ENCODE data around the gene LRIG2. TPM values are rescaled to one million over a fixed set of nuclear protein-coding genes. Genes with fewer than 3 reads are reported as not detected.

LRIG2 gene
- total and polyA plus RNA-seq, 2 donors from 2014 or later = 3.6 to 17.4 TPM

DNA sequence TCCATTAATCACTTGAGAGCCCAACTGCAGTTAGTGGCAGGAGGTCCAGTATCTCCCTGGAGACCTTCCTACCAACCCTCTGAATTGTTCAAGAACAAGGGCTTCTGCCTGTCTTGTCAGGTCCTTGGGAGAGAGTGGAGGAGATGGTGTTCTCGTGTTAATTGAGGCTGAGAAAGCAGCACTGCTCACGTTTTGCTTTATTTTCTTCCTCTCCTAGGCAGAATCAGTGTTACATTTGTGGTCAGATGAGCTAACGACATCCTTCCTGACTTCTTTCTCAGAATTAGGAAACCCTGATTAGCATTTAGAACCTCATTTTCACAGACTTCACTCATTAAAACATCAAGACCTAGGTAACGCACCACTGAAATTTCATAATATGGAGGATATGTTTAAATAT is 26.4 kb upstream of the LRIG2 start:
- Histone ChIP-seq H3K9me3 (ENCODE audit: control insufficient read depth in 2 of 3, insufficient read depth in 1 of 3, low read length in 3 of 3) (no peaks in the 10 kb centered on the region), H3K9ac (ENCODE audit: low read length in 3 of 3) (no peak overlapping the region), H3K36me3 (ENCODE audit: control insufficient read depth in 2 of 3, insufficient read depth in 3 of 3, low read length in 3 of 3) (no peaks in the 10 kb centered on the region), H3K27me3 (ENCODE audit: control insufficient read depth, insufficient read depth, low read length) (no peaks in the 10 kb centered on the region), H3K27ac (ENCODE audit: low read depth in 2 of 2, low read length in 2 of 2) (no peak overlapping the region), H3K4me1 (ENCODE audit: control insufficient read depth in 2 of 3, insufficient read depth in 2 of 3, low read depth in 1 of 3, low read length in 3 of 3) (peaks cover 3 to 10% (median 6%) of the 10 kb centered on the region in 3 donors), H3K4me3 (ENCODE audit: low read length in 3 of 3) (no peak overlapping the region)
- intact Hi-C loops (cut with DNase I) = loop anchor here (10.0 kb wide), 1 partner anchor 322 kb away; no protein-coding TSS in a partner anchor
- DNase-seq (no peak), FAIRE-seq (no peak)
- TF ChIP-seq, protein P1, sequence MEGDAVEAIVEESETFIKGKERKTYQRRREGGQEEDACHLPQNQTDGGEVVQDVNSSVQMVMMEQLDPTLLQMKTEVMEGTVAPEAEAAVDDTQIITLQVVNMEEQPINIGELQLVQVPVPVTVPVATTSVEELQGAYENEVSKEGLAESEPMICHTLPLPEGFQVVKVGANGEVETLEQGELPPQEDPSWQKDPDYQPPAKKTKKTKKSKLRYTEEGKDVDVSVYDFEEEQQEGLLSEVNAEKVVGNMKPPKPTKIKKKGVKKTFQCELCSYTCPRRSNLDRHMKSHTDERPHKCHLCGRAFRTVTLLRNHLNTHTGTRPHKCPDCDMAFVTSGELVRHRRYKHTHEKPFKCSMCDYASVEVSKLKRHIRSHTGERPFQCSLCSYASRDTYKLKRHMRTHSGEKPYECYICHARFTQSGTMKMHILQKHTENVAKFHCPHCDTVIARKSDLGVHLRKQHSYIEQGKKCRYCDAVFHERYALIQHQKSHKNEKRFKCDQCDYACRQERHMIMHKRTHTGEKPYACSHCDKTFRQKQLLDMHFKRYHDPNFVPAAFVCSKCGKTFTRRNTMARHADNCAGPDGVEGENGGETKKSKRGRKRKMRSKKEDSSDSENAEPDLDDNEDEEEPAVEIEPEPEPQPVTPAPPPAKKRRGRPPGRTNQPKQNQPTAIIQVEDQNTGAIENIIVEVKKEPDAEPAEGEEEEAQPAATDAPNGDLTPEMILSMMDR (IDR thresholded peaks at IDR 0.05; ENCODE audit: borderline replicate concordance, extremely low read depth, insufficient read depth) = no peak

DNA sequence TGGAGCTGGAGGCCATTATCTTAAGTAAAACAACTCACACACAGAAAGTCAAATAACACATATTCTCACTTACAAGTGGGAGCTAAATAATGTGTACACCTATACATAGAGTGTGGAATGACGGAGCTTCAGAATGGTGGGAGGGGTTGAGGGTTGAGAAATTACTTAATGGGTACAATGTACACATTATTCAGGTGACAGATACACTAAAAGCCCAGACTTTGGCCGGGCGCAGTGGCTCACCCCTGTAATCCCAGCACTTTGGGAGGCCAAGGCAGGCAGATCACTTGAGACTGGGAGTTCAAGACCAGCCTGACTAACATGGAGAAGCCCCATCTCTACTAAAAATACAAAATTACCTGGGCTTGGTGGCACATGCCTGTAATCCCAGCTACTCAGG is 24.9 kb upstream of the LRIG2 start:
- H3K27me3 ChIP-seq (ENCODE audit: control insufficient read depth, insufficient read depth, low read length) = no peaks in the 10 kb centered on the region
- TF ChIP-seq, protein P1 (IDR thresholded peaks at IDR 0.05; ENCODE audit: borderline replicate concordance, extremely low read depth, insufficient read depth) = no peak
- no peak overlapping the region for H3K4me3 ChIP-seq (ENCODE audit: low read length in 3 of 3)
- DNase-seq (no peak), FAIRE-seq (no peak)
- no peaks in the 10 kb centered on the region for H3K9me3 ChIP-seq (ENCODE audit: control insufficient read depth in 2 of 3, insufficient read depth in 1 of 3, low read length in 3 of 3)
- H3K4me1 ChIP-seq (ENCODE audit: control insufficient read depth in 2 of 3, insufficient read depth in 2 of 3, low read depth in 1 of 3, low read length in 3 of 3) = peaks cover 0 to under 1% (median 0%) of the 10 kb centered on the region in 3 donors
- no peak overlapping the region for H3K9ac ChIP-seq (ENCODE audit: low read length in 3 of 3)
- no peak overlapping the region for H3K27ac ChIP-seq (ENCODE audit: low read depth in 2 of 2, low read length in 2 of 2)
- H3K36me3 ChIP-seq (ENCODE audit: control insufficient read depth in 2 of 3, insufficient read depth in 3 of 3, low read length in 3 of 3) = no peaks in the 10 kb centered on the region
- intact Hi-C loops (cut with DNase I) = loop anchor here (10.0 kb wide), 1 partner anchor 323 kb away; no protein-coding TSS in a partner anchor

DNA sequence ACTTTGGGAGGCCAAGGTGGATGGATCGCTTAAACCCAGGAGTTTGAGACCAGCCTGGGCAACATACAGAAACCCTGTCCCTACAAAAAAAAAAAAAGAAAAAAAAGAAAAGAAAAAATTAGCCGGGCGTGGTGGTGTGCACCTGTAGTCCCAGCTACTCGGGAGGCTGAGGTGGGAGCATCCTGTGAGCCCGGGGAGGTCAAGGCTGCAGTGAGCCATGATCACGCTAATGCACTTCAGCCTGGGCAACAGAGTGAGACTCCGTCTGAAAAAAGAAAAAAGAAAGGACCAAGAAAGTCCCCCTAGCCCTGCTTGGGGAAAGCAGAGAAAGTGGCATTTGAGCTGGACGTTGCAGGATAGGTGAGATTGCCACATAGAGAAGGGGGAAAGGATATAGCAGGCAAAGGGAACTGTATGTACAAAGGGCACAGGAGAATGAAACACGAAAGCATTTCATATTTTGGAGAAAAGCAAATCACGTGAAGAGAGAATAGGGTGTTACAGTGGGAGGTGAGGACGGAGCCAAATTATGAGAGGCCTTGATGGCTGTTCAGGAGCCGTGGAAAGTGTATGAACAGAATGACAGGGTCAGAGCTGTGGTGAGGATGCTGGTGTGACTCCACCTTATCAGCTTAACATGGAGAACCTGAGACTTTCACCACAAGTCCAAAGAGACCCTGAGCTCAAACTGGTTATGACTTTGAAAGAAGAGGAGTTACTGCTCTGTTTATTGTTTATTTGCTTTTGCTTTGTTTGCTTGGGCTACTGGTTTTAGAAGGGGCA is 19.5 kb upstream of the LRIG2 start:
- no peak for DNase-seq
- TF ChIP-seq, protein P1 (IDR thresholded peaks at IDR 0.05; ENCODE audit: borderline replicate concordance, extremely low read depth, insufficient read depth) = no peak
- no peak overlapping the region for H3K4me3 ChIP-seq (ENCODE audit: low read length in 3 of 3)
- no peaks in the 10 kb centered on the region for H3K9me3 ChIP-seq (ENCODE audit: control insufficient read depth in 2 of 3, insufficient read depth in 1 of 3, low read length in 3 of 3)
- H3K27ac ChIP-seq (ENCODE audit: low read depth in 2 of 2, low read length in 2 of 2) = no peak overlapping the region
- H3K9ac ChIP-seq (ENCODE audit: low read length in 3 of 3) = no peak overlapping the region
- intact Hi-C loops (cut with DNase I) = no loop called here
- H3K36me3 ChIP-seq (ENCODE audit: control insufficient read depth in 2 of 3, insufficient read depth in 3 of 3, low read length in 3 of 3) = no peaks in the 10 kb centered on the region
- no peak for FAIRE-seq
- peaks cover 3 to 12% (median 5%) of the 10 kb centered on the region in 3 donors for H3K4me1 ChIP-seq (ENCODE audit: control insufficient read depth in 2 of 3, insufficient read depth in 2 of 3, low read depth in 1 of 3, low read length in 3 of 3)
- no peaks in the 10 kb centered on the region for H3K27me3 ChIP-seq (ENCODE audit: control insufficient read depth, insufficient read depth, low read length)

Measured in kidney (tissue), 14 donors.